HG03039 (cell line): Measurements from ENCODE around the gene PDE10A.

Experiments used
- ATAC-seq: cut with Tn5 transposase; IDR thresholded peaks from one replicate; pipeline ENCODE4 v1.9.1; 2021; ENCODE audit warnings: mild to moderate bottlenecking, moderate library complexity; ENCODE audit not compliant: unreplicated experiment

The PDE10A gene

DNA sequence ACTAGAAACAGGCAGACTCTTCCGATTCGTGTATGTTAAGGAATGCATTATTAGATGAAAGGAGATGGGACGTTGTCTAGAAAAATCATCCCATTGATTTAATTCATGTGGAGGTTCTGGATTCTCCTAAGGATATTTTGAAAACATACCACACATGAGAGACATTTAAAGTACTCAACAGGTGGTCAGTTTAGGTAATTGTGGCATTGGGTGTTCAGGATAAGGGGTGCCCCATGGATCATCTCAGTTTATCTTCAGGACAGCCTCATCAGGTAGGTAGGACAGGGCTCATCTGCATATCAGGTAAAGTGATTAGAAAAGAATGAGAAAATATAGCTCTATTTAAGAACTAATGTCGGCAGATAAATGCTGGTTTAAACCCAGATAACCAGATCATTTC, 15.9 kb upstream of the PDE10A start:
- no peak for ATAC-seq

DNA sequence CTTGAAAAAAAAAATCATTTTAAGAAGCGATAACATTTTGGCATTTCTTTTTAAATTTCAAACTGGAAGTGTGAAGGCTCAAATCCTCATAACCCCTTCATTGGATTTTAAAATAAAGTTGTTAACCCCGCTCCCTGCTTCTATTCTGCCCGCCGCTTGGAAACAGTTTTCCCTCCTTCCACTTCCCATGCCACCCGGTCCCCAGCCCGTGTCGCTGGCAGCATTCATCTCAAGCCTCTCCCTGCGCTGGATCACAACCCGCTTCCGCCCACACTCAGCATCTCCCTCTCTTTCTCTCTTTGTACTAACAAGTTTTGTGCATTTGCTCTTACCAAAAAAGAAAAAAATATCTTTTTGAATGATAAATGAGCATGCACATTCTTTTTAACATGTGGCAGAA, 15.4 kb upstream of the PDE10A start:
- ATAC-seq = no peak

DNA sequence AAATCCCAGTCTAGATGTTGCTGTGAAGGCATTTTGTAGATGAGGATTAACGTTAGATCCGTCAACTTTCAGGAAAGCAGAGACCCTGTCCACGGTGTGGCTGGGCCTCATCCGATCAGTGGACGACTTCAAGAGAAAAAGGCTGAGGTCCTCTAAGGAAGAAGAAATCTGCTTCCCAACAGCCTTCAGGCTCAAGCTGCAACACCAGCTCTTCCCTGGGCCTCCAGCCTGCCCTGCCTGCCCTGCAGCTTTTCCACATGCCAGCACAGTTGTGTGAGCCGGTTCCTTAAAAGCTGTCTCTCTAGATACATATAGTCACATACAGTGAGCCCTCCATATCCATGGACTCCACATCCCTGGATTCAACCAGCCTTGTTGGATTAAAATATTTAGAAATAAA, 14.1 kb upstream of the PDE10A start:
- no peak for ATAC-seq

DNA sequence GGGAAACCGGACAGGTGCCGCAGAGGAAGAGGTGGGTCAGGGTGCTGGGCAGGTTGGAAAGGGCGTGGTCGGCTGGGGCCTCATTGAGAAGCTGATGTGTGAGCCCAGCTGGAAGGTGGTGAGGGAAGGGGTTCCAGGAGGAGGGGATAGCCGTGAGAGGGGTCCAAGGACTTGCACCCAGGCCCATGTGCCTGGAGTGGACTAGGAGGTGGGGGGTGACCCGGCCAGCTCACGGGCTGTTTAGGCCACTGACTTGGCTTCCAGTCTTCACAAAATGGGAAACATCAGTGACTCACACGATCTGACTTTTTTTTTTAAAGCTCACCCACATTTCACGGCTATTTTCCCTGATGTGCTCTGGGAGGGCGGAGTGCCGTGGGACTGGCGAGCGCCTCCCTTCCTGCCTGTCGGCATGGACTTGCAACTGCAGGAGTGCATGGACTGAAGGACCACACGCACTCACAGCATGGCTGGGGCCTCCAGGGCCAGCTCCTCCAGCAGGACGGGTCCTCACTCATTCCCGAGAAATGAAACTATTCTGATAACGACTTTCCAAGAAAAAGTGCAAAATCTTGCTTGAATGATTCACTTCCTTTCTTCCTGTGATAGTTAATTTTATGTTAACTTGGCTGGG, 13.5 kb upstream of the PDE10A start:
- ATAC-seq = no peak

DNA sequence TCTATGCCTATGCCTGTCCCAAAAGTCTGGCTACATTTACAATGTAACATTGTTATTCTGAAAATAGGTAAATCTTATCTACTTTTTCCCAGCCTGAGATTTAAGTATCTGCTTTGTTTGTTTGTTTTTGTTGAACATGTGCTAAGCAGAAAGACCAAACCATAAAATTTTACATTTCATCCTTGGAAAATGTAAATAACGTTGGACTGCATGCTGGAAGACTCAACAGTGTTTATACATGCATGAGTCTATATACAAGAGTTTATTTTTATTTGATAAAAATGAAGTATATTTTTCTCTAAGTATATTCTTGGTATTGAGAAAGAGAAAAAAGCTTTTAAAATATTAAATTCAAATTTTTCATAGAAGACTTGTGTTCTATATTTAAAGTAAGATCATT, 12.1 kb upstream of the PDE10A start:
- no peak for ATAC-seq

DNA sequence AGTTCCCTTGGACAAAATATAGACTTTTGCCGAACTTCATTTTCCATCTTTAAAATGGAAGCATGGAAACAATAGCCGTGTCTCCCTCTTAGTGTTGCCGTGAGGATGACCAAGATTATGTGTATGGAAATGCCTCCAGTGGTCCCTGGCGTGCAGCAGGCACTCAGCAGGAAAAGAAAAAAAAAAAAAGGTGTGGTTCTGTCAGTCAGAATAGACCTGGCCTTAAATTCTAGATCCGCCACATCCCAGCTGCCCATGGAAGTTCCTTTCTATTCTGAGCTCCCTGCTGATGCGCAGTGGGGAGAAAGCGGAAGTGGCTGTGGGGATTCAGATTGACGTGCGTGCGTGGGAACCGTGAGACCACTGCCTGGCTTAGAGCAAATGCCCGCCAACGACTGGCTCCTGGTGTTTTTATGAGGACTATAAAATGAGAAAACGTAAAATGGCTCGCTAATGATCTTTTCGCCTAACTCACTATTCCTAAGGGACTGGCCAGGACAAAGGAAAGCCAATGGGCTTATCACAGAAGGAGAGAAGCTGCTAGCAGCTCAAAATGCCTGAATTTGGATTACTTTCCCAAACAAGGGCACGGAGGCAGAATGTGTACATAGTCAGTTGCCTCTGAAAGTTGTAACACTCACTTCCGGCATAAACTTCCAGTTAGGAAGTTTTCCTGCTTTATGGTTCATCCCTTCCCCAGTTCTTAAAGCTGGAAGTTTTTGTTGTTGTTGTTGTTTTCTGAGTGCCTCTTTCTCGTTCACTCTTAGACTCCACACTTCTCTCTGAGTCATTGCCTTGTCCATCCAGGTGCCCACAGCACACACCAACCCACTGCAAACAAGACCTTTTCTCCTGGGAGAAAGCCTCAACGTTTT, 11.4 kb upstream of the PDE10A start:
- no peak for ATAC-seq

DNA sequence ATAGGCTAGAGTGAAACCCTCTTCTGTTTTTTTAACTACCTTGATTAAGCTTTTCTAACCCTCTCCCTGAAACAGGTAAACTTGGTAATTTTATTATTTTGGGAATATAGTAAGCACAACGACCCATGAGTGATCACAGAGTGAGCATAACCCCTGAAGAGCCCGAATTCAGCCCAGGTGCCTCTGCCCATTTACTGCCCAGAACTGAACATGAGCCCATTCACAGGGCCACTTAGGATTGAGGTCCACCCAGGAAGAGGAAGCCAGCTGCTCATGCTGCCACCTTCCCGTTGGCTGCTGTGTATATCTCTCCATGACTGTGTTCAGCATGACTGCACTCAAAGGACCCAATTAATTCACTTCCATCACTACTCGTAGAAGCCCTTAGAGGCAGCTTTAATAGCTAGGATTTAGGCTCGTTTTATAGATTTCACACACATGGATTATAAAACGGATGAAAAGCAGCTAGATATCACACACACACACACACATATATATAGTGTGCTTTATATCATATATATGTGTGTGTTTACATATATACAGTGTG, 8.3 kb upstream of the PDE10A start:
- no peak for ATAC-seq

DNA sequence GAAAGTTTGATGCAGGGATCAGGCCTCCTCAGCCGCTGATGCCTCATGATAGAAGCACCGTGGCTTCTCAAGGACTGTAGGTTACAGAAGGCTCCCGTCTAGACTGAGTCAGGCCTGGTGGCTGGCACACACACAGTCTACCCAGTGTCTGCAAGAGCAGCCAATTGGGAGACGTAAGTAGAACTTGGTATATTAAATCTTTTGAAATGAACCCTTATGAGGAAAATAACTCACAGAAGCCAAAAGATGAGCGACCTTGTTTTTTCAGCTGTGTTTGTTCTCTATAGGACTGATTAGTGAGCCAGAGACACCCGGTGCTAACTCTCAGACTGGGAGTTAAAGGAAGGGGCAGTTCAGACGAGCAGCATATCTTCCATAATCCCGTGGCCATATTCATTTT, 5.9 kb upstream of the PDE10A start:
- ATAC-seq = no peak

DNA sequence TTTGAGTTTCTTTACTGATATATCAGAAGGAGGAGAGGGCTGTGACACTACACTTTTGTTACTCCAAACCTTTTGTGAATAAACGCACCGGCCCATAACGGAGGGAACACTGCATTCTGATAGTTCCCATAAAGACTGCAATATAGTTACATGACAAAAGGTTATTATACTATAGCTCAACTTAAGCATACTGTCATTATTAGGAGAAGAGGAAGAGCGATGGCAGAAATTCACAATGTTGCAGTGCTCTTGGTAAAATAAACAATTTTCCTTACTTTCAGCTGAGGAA, 2.3 kb upstream of the PDE10A start:
- ATAC-seq = no peak

DNA sequence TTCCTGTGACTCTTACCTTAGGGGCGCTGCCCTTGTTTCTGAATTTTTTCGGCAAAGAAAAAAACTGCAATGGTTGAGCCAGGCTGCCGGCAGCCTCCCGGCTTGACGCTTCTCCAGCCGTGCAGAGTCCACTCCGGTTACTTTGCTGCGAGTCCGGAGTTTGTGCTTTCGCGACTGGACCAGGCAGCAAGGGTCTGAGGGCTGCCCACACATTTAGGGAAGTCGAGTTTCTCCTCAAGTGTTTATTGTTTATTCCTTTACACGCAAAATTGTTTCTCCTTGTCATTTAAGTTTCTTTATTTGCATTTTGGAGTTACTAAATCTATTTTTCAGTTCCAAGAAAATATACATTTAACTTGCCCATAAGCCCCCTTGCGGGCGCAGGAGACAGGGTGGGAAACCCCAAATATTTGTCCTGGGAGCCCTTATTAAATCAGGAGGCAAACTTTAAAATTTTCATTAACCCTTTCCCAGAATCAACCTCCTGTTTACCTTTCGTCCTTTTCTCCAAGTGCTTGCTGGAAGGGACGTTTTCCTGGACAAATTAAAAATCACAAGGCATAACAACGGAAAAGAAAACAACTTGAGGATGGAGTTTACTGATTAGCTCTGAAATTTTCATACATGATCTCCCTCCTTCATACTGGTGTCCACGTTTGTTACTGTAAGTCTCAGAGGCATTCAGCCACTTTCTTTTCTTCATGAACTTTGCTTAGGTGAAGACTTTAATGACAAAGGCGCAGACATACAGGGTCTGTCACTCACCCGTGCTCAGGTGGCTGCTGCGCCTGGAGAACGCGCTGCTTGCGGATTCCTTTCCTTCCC, 1.7 kb upstream of the PDE10A start:
- no peak for ATAC-seq

DNA sequence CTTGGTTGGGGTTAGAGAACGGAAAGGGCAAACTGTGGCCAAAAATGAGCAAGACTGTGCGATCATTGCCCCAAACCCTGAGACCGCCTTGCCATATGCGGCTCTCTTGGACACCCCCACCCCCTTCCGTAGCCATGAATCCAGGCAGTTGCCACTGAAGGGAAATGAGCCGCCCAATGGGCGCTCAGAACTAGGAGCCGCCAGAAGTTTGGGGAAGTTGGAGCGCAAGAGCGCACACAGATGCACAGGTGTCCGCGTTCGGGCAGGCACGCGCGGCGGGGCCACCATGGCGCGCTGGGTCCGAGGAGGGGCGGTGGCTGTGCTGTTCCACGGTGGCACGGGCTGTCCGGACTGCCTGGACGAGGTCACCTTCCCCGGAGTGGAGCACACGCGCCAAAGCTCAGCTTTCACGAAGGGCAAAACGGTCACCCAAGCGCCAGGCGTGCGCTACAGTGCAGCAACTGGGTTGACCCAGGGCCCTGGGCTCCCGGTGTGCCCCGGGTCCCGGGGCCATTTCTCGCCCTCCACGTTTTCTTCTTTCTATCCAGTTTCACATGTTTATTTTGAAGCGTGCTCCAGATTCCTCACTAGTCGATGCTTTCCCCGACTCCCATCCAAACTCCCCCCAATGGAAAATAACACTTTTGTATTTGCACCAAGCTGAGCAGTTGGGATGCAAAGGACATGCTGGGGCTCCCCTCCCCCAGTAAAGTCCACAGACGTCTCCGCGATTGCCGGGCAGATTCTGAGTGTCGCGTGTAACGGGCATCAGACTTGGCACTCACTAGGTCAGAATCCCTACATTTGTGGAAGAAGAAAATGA, 906 bp upstream of the PDE10A start:
- no peak for ATAC-seq

DNA sequence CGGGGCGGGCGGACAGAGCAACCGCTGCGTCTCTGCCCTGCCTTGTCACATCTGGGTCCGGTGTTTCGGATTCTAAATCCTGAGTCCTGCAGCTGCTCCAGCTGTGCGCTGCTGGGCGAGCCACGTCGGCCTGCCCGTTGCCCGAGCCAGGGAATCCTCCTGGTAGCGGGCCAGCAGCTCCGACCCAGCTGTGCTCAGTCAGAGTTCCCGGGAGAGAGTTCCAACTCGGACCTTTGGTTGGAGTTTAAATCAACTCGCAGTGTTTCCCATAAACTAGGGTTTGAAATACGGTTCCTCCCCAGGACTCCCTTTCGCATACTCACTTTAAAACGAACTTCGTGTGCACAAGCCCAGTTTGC, 315 bp upstream of the PDE10A start:
- no peak for ATAC-seq

DNA sequence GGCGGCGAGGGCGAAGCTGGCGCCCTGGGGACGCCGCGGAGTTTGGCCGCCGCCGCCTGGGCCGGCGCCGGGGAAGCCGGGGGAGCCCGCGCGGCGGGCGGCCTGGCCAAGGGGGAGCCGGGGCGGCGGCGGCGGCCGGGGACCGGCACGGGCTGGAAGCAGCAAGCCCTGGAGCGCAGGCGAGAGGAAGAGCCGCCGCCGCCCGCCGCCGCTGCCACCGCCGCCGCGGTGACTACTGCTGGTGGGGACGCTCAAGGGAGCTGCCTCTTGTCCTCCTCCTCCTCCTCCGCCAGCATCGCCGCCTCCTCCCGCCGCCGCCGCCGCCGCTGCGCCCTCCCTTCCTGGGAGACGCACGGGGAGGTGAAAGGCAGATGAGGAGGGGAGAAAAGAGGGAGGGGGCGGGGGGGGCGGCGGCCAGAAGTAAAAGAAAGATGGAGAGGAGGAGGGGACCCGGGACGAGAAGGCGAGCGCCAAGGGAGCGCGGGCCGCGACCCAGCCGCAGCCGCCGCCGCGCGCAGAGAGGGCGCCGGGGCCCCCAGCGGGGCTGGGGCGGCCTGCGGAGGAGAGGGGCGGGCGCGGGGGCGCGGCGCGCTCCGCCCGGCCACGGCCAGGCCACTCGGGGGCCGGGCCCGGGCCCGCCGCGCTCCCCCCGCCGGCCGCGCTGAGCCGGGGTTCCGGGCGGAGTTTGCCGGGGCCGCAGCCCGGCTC, 846 bp downstream of the PDE10A start:
- no peak for ATAC-seq

DNA sequence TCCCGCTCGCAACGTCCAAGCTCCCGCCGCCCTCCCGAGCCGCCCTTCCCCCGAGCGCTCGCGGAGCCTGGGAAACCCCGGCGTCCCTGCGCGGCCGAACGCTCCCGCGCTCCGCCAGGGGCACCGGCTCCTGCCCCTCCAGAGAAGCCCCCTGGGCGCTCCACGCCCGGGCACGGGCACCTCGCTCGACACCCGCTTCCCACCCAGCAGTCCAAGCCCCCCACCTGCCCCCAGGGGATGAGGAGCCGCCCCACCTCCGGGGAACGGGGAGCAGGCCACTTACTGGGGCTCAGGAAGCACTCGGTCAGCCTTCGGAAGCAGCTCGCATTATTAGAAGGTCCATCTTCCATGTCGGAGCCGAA, 1.4 kb downstream of the PDE10A start:
- no peak for ATAC-seq

DNA sequence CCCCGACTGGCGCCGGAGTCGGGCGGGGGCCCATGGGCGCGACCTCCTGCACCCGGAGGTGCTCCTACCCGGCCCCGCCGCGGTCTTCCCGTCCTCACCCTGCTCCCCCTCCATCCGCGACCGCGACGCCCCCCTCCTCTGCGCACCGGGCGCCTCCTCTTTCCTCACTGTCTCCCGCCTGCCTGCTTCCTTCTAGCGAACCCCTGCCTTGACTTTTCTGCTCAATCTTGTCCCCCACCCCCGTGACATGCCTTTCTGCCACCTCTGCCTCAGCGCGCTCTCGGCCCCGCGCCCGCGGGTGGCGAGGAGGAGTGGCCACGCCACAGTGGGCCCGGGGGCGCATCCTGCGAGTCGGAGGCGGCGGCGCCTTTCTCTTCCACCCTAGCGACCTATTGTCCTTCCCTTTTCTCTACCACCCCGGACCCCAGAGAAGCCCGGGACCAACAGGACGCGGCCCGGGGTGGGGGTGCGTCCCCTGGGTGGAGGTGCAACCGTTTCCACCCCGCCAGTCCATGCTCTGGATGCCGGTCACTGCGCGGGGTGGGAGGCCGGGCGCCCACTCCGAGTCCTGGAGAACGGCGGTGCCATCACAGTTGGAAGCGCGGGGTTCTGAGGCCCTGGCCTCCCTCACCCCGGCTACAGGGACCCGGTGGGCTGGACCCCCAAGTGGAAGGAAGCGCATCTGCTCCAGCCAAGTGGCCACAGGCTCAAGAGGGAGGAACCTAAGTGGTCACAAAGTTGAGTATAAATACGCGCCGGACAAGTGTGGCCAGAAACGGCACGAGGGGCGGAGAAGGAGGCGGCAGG, 2.0 kb downstream of the PDE10A start:
- ATAC-seq = no peak

DNA sequence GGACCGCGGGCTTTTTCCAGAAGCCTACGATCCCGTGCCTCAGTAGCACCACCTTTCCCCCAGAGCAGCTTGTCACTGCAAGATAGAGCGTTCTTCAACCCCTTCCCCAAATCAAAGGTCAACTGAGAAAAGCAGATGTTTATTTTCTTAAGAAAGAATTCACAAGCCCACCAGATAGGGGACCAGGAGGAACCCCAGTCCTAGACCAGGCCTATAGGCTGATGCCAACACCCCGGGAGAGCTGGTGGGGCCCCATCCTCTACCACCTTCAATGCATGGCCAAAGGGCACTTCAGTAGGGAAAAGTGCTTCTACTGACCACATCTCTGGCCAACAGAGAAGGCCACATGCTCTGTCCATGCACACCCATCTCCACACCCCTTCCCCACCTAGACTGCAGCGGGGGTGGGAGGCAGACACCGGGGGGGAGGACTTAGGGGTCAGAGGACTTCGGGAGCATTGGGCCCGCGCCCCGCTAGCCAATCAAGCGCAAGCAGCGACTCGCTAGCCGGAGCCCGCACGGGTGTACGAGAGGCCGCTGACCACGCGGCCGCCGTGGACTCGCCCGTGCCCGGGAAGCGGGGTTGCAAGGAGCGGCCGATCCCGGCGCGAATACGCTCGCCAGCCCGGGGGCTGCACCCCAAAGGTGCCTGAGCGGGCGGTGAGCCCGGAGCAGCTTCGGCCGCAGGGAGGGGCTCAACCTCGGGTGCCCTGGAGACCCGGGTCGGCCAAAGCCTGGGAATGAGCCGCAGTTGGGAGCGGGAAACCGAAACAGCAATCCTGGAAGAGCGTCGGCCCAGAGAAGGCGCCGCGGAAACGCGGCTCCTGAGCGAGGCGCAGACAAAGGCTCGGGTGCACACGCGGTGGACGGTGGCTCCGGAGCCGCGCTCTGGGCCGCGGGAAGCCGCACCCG, 2.8 kb downstream of the PDE10A start:
- ATAC-seq = no peak

DNA sequence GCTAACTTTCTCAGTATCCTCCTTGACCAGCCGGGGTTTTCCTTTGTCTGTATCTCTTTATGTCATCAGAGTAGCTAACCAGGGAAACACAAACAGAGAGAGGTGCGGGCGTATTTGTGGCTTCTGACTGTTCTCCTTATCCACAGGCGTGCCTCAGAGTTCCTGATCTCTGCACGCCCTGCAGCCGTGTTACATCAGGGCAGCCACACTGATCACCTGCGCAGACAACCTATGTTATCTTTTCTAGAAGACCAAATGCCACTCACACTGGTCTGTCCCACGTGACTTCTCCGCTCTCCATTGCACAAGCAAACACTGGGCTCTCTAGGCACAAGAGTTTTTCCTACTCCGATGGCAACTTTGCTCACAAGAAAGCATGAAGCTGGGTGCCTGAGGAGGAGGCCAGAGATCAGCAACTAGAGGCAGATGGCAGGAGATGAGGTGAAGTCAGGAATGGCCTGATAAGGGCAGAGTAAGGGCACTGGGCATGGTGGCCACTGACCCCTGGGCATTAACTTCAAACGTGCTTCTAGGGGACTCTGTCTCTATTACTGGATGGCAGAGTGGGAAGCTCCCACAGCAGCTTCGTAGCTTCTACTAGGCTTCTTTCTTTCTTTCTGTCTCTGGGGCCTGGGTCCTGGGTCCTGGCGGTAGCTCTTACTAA, 4.5 kb downstream of the PDE10A start:
- no peak for ATAC-seq

DNA sequence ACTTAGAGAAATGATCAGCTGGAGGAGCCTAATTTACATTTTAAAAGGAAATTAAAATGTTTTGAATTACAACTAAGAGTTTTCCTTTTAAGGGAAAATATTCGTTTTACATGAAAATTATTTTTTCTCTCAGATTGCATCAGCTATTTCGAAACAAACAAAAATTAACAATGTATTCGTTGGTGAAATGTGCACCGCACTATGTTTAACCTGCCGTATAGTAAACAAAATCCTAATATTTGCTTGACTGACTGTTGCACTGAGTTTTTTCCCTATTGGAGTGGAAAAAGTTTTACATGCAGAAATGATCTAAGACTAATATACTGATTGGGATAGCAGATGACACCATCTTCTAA, 5.7 kb downstream of the PDE10A start:
- no peak for ATAC-seq
